ENCODE measurements around the gene ALDH1A2. TPM values are rescaled to one million over a fixed set of nuclear protein-coding genes. Genes with fewer than 3 reads are reported as not detected.

The ALDH1A2 gene
- total RNA-seq, 2 donors from 2014 or later, result 4.3 to 37.5 TPM

- DNase-seq (ENCODE audit: low spot score) (no peak), ATAC-seq (ENCODE audit: insufficient number of reproducible peaks, low FRiP score, low read depth) (peak; percentile 40)
- peak overlapping the region; percentile 51 to 55 for H3K27ac ChIP-seq
- peak overlapping the region; percentile 28 for H3K4me3 ChIP-seq
- TF ChIP-seq CTCF (IDR thresholded peaks at IDR 0.05), result no peak
- H3K27me3 ChIP-seq (replicated peaks; ENCODE audit: insufficient read depth), result no peaks in the 10 kb centered on the region
- no peaks in the 10 kb centered on the region for H3K36me3 ChIP-seq
- H3K4me1 ChIP-seq (ENCODE audit: control insufficient read depth in 1 of 2, low read depth in 2 of 2), result peaks cover 18 to 24% of the 10 kb centered on the region in 2 donors
- H3K9me3 ChIP-seq, result no peaks in the 10 kb centered on the region
Measured at GRCh38 chr15:57923750-57924149, 141.8 kb downstream of the ALDH1A2 start.

GRCh38 chr15:57923306-57923705, 142.2 kb downstream of the ALDH1A2 start:
- no peak for TF ChIP-seq CTCF (IDR thresholded peaks at IDR 0.05)
- H3K27ac ChIP-seq, result peak overlapping the region; percentile 51 to 55
- peaks cover 18 to 24% of the 10 kb centered on the region in 2 donors for H3K4me1 ChIP-seq (ENCODE audit: control insufficient read depth in 1 of 2, low read depth in 2 of 2)
- ATAC-seq (ENCODE audit: insufficient number of reproducible peaks, low FRiP score, low read depth), result peak; percentile 38
- no peaks in the 10 kb centered on the region for H3K9me3 ChIP-seq
- no peak for DNase-seq (ENCODE audit: low spot score)
- H3K27me3 ChIP-seq (replicated peaks; ENCODE audit: insufficient read depth), result no peaks in the 10 kb centered on the region
- no peaks in the 10 kb centered on the region for H3K36me3 ChIP-seq
- H3K4me3 ChIP-seq, result peak overlapping the region; percentile 28

GRCh38 chr15:57922776-57923175, 142.7 kb downstream of the ALDH1A2 start:
- no peak for DNase-seq (ENCODE audit: low spot score)
- Histone ChIP-seq H3K36me3 (no peaks in the 10 kb centered on the region), H3K27me3 (replicated peaks; ENCODE audit: insufficient read depth) (no peaks in the 10 kb centered on the region), H3K9me3 (no peaks in the 10 kb centered on the region), H3K27ac (peak overlapping the region in 1 of 2 donors; percentile 51), H3K4me1 (ENCODE audit: control insufficient read depth in 1 of 2, low read depth in 2 of 2) (peaks cover 18 to 24% of the 10 kb centered on the region in 2 donors), H3K4me3 (peak overlapping the region; percentile 28)
- no peak for TF ChIP-seq CTCF (IDR thresholded peaks at IDR 0.05)
- ATAC-seq (ENCODE audit: insufficient number of reproducible peaks, low FRiP score, low read depth), result no peak

GRCh38 chr15:57921371-57921770, 144.1 kb downstream of the ALDH1A2 start:
- TF ChIP-seq CTCF (IDR thresholded peaks at IDR 0.05), result no peak
- no peak for ATAC-seq (ENCODE audit: insufficient number of reproducible peaks, low FRiP score, low read depth)
- Histone ChIP-seq H3K27me3 (replicated peaks; ENCODE audit: insufficient read depth) (no peaks in the 10 kb centered on the region), H3K4me3 (no peak overlapping the region), H3K36me3 (no peaks in the 10 kb centered on the region), H3K4me1 (ENCODE audit: control insufficient read depth in 1 of 2, low read depth in 2 of 2) (peaks cover 18 to 24% of the 10 kb centered on the region in 2 donors), H3K9me3 (no peaks in the 10 kb centered on the region), H3K27ac (no peak overlapping the region)
- no peak for DNase-seq (ENCODE audit: low spot score)

GRCh38 chr15:57920911-57921310, 144.6 kb downstream of the ALDH1A2 start:
- TF ChIP-seq CTCF (IDR thresholded peaks at IDR 0.05), result no peak
- no peaks in the 10 kb centered on the region for H3K36me3 ChIP-seq
- ATAC-seq (ENCODE audit: insufficient number of reproducible peaks, low FRiP score, low read depth) (no peak), DNase-seq (ENCODE audit: low spot score) (no peak)
- peaks cover 18 to 24% of the 10 kb centered on the region in 2 donors for H3K4me1 ChIP-seq (ENCODE audit: control insufficient read depth in 1 of 2, low read depth in 2 of 2)
- no peak overlapping the region for H3K4me3 ChIP-seq
- no peak overlapping the region for H3K27ac ChIP-seq
- no peaks in the 10 kb centered on the region for H3K9me3 ChIP-seq
- H3K27me3 ChIP-seq (replicated peaks; ENCODE audit: insufficient read depth), result no peaks in the 10 kb centered on the region

Measured in thoracic aorta (tissue), 2 donors.